ENCODE measurements around the gene CEL.

- TF ChIP-seq POLR2AphosphoS5 (IDR thresholded peaks at IDR 0.05; ENCODE audit: low read depth, low read length) (no peak), POLR2A (IDR thresholded peaks at IDR 0.05; ENCODE audit: low read depth, low read length) (no peak), TAF1 (IDR thresholded peaks at IDR 0.05; ENCODE audit: borderline replicate concordance, low read depth, low read length) (no peak)
Observed at GRCh38 chr9:133031130-133031422, 30.7 kb upstream of the CEL start.

Data from GM12892 (cell line).